Neuronal stem cell (in vitro differentiated cells): ENCODE measurements around the gene NPBWR2.

Experiments
- DNase-seq: peaks from one replicate; pipeline ENCODE4 v3.0.0-alpha.2; 2013; ENCODE audit warnings: low spot score
- H2AFZ ChIP-seq: one replicate; pipeline ENCODE4 v1.6.1; 2013; ENCODE audit warnings: mild to moderate bottlenecking, low read length, inconsistent platforms
- H2AK5ac ChIP-seq: 2 replicates; pipeline ENCODE4 v1.6.1; 2013; ENCODE audit warnings: low read depth, mild to moderate bottlenecking, inconsistent platforms, low read length, moderate library complexity, mixed read lengths
- H2BK120ac ChIP-seq: 2 replicates; pipeline ENCODE4 v1.6.1; 2013; ENCODE audit warnings: low read depth, mild to moderate bottlenecking, inconsistent platforms, low read length, moderate library complexity, mixed read lengths
- H2BK12ac ChIP-seq: one replicate; pipeline ENCODE4 v1.6.1; 2013; ENCODE audit warnings: low read length, inconsistent platforms
- H2BK15ac ChIP-seq: 2 replicates; pipeline ENCODE4 v1.6.1; 2013; ENCODE audit warnings: mild to moderate bottlenecking, low read length, inconsistent platforms, mixed read lengths
- H2BK5ac ChIP-seq: one replicate; pipeline ENCODE4 v1.6.1; 2013; ENCODE audit warnings: inconsistent platforms, mild to moderate bottlenecking, low read length, moderate library complexity
- H3K14ac ChIP-seq: one replicate; pipeline ENCODE4 v1.6.1; 2013; ENCODE audit warnings: low read length, inconsistent platforms
- H3K18ac ChIP-seq: 2 replicates; pipeline ENCODE4 v1.6.1; 2013; ENCODE audit warnings: low read length, inconsistent platforms
- H3K23ac ChIP-seq: 2 replicates; pipeline ENCODE4 v1.6.1; 2013; ENCODE audit warnings: low read depth, mild to moderate bottlenecking, mixed read lengths, low read length, inconsistent platforms; ENCODE audit not compliant: poor library complexity
- H3K27ac ChIP-seq: replicated peaks from 3 replicates; pipeline ENCODE4 v1.5.1; 2013; ENCODE audit warnings: low read length, inconsistent platforms
- H3K27me3 ChIP-seq, 3 experiments: 2 replicates each; pipeline ENCODE4 v1.6.1; 2013; ENCODE audit warnings: low read length in 3 of 3, mild to moderate bottlenecking in 2 of 3, inconsistent platforms in 1 of 3, low read depth in 1 of 3, mixed read lengths in 1 of 3, moderate library complexity in 1 of 3; ENCODE audit not compliant: control insufficient read depth in 3 of 3, insufficient read depth in 3 of 3
- H3K36me3 ChIP-seq, 2 donors: replicated peaks in 1 of 2; 2 replicates each; pipeline ENCODE4 v1.6.1; 2013; ENCODE audit warnings: low read length in 2 of 2; ENCODE audit not compliant: control insufficient read depth in 2 of 2, insufficient read depth in 2 of 2
- H3K4ac ChIP-seq: 2 replicates; pipeline ENCODE4 v1.6.1; 2013; ENCODE audit warnings: inconsistent platforms, mild to moderate bottlenecking, low read length, moderate library complexity
- H3K4me1 ChIP-seq, 2 donors: 1 replicate in 1 of 2; 2 replicates in 1 of 2; pipeline ENCODE4 v1.6.1; 2013; ENCODE audit warnings: low read length in 2 of 2, low read depth in 1 of 2; ENCODE audit not compliant: control insufficient read depth in 2 of 2, insufficient read depth in 1 of 2
- H3K4me2 ChIP-seq: one replicate; pipeline ENCODE4 v1.6.1; 2013; ENCODE audit warnings: mild to moderate bottlenecking, low read length, inconsistent platforms; ENCODE audit not compliant: insufficient read depth, poor library complexity, severe bottlenecking
- H3K4me3 ChIP-seq, 2 donors: 2 replicates each; pipeline ENCODE4 v1.5.1; 2013; ENCODE audit warnings: low read length in 2 of 2, mild to moderate bottlenecking in 2 of 2, inconsistent platforms in 1 of 2, moderate library complexity in 1 of 2
- H3K79me1 ChIP-seq: one replicate; pipeline ENCODE4 v1.6.1; 2013; ENCODE audit warnings: low read depth, mild to moderate bottlenecking, inconsistent platforms, low read length, moderate library complexity
- H3K9ac ChIP-seq: one replicate; pipeline ENCODE4 v1.6.1; 2013; ENCODE audit warnings: mild to moderate bottlenecking, low read depth, low read length, inconsistent platforms; ENCODE audit not compliant: poor library complexity
- H3K9me3 ChIP-seq, 2 donors: replicated peaks in 1 of 2; 2 replicates each; pipeline versions ENCODE3 to v1.6.1; 2013; ENCODE audit warnings: low read length in 2 of 2, mild to moderate bottlenecking in 2 of 2, inconsistent platforms in 1 of 2, low read depth in 1 of 2, mixed read lengths in 1 of 2, moderate library complexity in 1 of 2; ENCODE audit not compliant: control insufficient read depth in 2 of 2, insufficient read depth in 1 of 2
- H4K8ac ChIP-seq: one replicate; pipeline ENCODE4 v1.6.1; 2013; ENCODE audit warnings: low read depth, mild to moderate bottlenecking, inconsistent platforms, low read length, moderate library complexity
- H4K91ac ChIP-seq: one replicate; pipeline ENCODE4 v1.6.1; 2013; ENCODE audit warnings: low read length, low read depth, mild to moderate bottlenecking, inconsistent platforms; ENCODE audit not compliant: poor library complexity
- WGBS, 2 donors: extraction: QIAGEN DNeasy Blood & Tissue Kit; methylation state at CpG; one replicate each; pipeline ENCODE4 v1.1.7; 2013; ENCODE audit warnings: missing lambda C conversion rate in 2 of 2, mixed read lengths in 1 of 2; ENCODE audit not compliant: insufficient read length in 2 of 2, insufficient replicate concordance in 1 of 2; ENCODE audit errors: extremely low coverage in 2 of 2; 5-methylcytosine and 5-hydroxymethylcytosine counted together

NPBWR2 gene

GRCh38 chr20:64055893-64056638 lies 51.3 kb downstream of the NPBWR2 start:
- H3K27me3 ChIP-seq: peaks cover 0 to 35% (median 0%) of the 10 kb centered on the region in 3 experiments
- peak overlapping the region; percentile 80 for H2BK15ac ChIP-seq
- H3K27ac ChIP-seq: no peak overlapping the region
- no peaks in the 10 kb centered on the region for H3K36me3 ChIP-seq
- H3K9me3 ChIP-seq: no peaks in the 10 kb centered on the region
- H3K18ac ChIP-seq: peak overlapping the region; percentile 76
- H2AK5ac ChIP-seq: peak overlapping the region; percentile 99
- H3K14ac ChIP-seq: peak overlapping the region; percentile 71
- peak overlapping the region; percentile 96 for H2BK120ac ChIP-seq
- no CpG with 5 or more reads among the region's 22 CpGs for WGBS, 2 donors
- peak overlapping the region; percentile 80 for H2AFZ ChIP-seq
- H4K8ac ChIP-seq: no peak overlapping the region
- no peak overlapping the region for H2BK12ac ChIP-seq
- H3K9ac ChIP-seq: no peak overlapping the region
- no peak overlapping the region for H3K4me2 ChIP-seq
- H4K91ac ChIP-seq: no peak overlapping the region
- no peaks in the 10 kb centered on the region for H3K79me1 ChIP-seq
- no peak overlapping the region for H3K4me3 ChIP-seq
- H2BK5ac ChIP-seq: peak overlapping the region; percentile 78
- no peak for DNase-seq
- peak overlapping the region; percentile 53 for H3K4ac ChIP-seq
- H3K23ac ChIP-seq: peak overlapping the region; percentile 43
- H3K4me1 ChIP-seq: peaks cover 15 to 34% of the 10 kb centered on the region in 2 donors

GRCh38 chr20:64055396-64055892 lies 51.9 kb downstream of the NPBWR2 start:
- Histone ChIP-seq H4K8ac (no peak overlapping the region), H3K4me2 (no peak overlapping the region), H3K27me3 (peaks cover 0 to 41% (median 3%) of the 10 kb centered on the region in 3 experiments), H3K36me3 (no peaks in the 10 kb centered on the region), H4K91ac (no peak overlapping the region), H3K14ac (no peak overlapping the region), H3K27ac (no peak overlapping the region), H2BK5ac (no peak overlapping the region), H3K9ac (no peak overlapping the region), H3K23ac (no peak overlapping the region), H2AFZ (peak overlapping the region; percentile 80), H2BK12ac (no peak overlapping the region), H3K4me1 (peaks cover 15 to 34% of the 10 kb centered on the region in 2 donors), H3K18ac (peak overlapping the region; percentile 71), H3K79me1 (no peaks in the 10 kb centered on the region), H3K4ac (peak overlapping the region; percentile 53), H2BK15ac (peak overlapping the region; percentile 80), H3K9me3 (no peaks in the 10 kb centered on the region), H2BK120ac (peak overlapping the region; percentile 96), H3K4me3 (no peak overlapping the region), H2AK5ac (peak overlapping the region; percentile 99)
- no peak for DNase-seq
- WGBS, 2 donors: no CpG with 5 or more reads among the region's 9 CpGs

DNA sequence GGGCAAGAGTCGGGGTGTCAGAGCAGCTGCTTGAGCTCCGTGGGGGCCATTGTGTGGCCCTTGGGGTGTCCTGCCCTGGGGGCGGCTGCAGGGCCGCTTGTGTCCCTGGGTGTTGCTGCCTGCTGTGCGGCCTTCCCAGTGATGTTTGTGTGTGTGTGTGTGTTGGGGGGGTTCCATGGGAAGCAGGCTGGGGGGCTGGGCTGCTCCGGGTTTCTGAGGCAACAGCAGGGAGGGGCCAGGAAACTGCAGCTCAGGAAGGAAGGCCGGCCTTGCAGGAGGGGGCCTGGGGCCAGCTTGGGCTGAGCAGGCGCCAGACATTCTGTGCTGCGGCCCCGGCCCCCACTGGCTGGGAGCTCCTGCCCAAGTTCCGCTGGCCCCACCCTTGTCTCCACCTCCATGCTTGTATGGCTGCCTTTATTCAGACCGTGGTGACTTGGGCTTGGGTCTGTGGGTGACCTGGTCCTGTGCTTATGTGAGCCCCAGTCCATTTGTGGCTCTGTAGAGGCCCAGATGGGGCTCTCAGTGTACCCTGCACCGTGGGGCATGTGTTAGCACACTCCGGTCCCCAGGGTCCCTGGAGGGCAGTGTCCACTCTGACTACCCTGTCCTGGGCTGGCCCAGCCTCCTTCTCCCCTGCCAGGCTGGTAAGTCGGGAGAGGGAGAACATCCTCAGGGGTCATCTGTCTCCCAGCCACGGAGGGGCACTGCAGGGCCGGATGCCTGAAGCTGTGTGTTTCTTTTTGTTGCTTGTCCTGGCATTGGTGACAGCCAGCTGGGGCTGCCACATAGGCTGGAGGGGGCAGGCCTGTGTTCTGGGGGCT lies 53.3 kb downstream of the NPBWR2 start:
- Histone ChIP-seq H3K23ac (peak overlapping the region; percentile 91), H3K9ac (no peak overlapping the region), H3K9me3 (no peaks in the 10 kb centered on the region), H3K79me1 (no peaks in the 10 kb centered on the region), H3K4me2 (peak overlapping the region; percentile 18), H3K4me1 (peaks cover 22 to 34% of the 10 kb centered on the region in 2 donors), H3K4me3 (no peak overlapping the region), H2BK5ac (peak overlapping the region; percentile 57), H3K27ac (no peak overlapping the region), H3K4ac (peak overlapping the region; percentile 37), H3K18ac (peak overlapping the region; percentile 87), H3K36me3 (no peaks in the 10 kb centered on the region), H4K91ac (no peak overlapping the region), H2BK120ac (peak overlapping the region; percentile 94), H4K8ac (peak overlapping the region; percentile 96), H2AK5ac (peak overlapping the region; percentile 16), H2BK15ac (peak overlapping the region; percentile 19), H3K27me3 (peaks cover 2 to 50% (median 15%) of the 10 kb centered on the region in 3 experiments), H2BK12ac (peak overlapping the region; percentile 41), H3K14ac (no peak overlapping the region), H2AFZ (peak overlapping the region; percentile 91)
- DNase-seq: no peak
- WGBS, 2 donors: no CpG with 5 or more reads among the region's 17 CpGs
